ENCODE measurements around the gene LRRC2.

GRCh38 chr3:46517784-46518181 lies 48.3 kb downstream of the LRRC2 start:
- TF ChIP-seq POLR2A (IDR thresholded peaks at IDR 0.05) = no peak
- TF ChIP-seq CTCF (IDR thresholded peaks at IDR 0.05) = no peak

Data from tibial nerve (tissue), 3 donors.